ENCODE data around the gene GALT. TPM values are rescaled to one million over a fixed set of nuclear protein-coding genes. Genes with fewer than 3 reads are reported as not detected.
A peak's percentile ranks its signal among the peaks of the same experiment; 100 is the strongest.

Gene GALT
- total RNA-seq, 6 experiments from 2014 or later, result 20.5 to 27.4 (median 22.0) TPM

GRCh38 chr9:34663303-34663605 is 16.8 kb downstream of the GALT start:
- TF ChIP-seq, protein P1, sequence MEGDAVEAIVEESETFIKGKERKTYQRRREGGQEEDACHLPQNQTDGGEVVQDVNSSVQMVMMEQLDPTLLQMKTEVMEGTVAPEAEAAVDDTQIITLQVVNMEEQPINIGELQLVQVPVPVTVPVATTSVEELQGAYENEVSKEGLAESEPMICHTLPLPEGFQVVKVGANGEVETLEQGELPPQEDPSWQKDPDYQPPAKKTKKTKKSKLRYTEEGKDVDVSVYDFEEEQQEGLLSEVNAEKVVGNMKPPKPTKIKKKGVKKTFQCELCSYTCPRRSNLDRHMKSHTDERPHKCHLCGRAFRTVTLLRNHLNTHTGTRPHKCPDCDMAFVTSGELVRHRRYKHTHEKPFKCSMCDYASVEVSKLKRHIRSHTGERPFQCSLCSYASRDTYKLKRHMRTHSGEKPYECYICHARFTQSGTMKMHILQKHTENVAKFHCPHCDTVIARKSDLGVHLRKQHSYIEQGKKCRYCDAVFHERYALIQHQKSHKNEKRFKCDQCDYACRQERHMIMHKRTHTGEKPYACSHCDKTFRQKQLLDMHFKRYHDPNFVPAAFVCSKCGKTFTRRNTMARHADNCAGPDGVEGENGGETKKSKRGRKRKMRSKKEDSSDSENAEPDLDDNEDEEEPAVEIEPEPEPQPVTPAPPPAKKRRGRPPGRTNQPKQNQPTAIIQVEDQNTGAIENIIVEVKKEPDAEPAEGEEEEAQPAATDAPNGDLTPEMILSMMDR (IDR thresholded peaks at IDR 0.05), result no peak
- Mint-ChIP-seq H3K27ac (no peak overlapping the region), H3K4me3 (no peak overlapping the region), H3K9me3 (no peaks in the 10 kb centered on the region), H3K27me3 (ENCODE audit: insufficient read depth) (peaks cover 3% of the 10 kb centered on the region), H3K4me1 (ENCODE audit: low read depth) (peaks cover 31% of the 10 kb centered on the region), H3K36me3 (ENCODE audit: low read depth) (peaks cover 8% of the 10 kb centered on the region; the same call in 1 of the 2 replicates)
- no peak for DNase-seq

DNA sequence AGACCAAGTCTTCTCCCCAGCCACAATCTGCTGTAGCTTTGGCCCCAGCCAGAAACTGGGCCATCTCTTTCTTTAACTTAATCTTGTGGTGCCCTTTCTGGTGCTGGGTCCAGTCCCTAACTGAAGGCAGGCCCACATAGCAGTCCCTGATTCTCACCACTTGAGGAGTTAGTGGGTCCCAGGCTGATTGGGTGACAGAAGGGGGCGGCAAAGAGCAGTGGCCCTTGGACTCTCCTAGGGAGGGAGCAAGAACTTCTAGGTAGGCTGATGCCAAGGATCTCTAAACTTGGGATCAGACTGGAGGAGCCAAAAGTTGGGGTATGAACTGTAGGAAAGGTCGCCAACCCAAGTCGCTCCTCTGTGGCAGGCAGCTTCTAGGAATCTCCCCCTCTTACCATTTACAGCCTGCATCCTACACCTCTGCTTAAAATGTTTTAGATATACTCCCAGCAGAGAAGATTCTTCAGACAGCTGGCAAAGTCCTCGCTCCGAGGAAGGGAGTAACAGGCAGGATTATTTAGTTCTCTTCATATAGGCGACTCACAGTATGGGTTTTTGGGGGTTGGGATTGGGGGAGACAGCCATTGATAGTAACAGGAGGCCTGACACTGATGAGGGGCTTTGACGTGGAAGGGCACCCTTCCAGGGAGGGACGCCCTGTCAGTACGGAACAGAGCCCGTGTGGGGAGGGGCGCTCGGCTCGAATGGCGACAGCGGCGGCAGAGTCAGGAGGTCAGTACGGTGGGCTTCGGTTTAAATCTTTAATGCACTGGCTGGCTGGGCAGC is 18.0 kb downstream of the GALT start:
- H3K27me3 Mint-ChIP-seq (ENCODE audit: insufficient read depth), result peaks cover 3% of the 10 kb centered on the region
- peak; percentile 79 for DNase-seq
- H3K36me3 Mint-ChIP-seq (ENCODE audit: low read depth), result peaks cover 20% of the 10 kb centered on the region
- TF ChIP-seq, protein P1 (IDR thresholded peaks at IDR 0.05), result peak; percentile 90
- peak overlapping the region; percentile 96 for H3K4me3 Mint-ChIP-seq
- H3K27ac Mint-ChIP-seq, result peak overlapping the region; percentile 82
- H3K4me1 Mint-ChIP-seq (ENCODE audit: low read depth), result peaks cover 31% of the 10 kb centered on the region
- peaks cover 5% of the 10 kb centered on the region for H3K9me3 Mint-ChIP-seq

- Mint-ChIP-seq H3K36me3 (ENCODE audit: low read depth) (peaks cover 25% of the 10 kb centered on the region), H3K9me3 (peaks cover 7% of the 10 kb centered on the region), H3K4me1 (ENCODE audit: low read depth) (peaks cover 31% of the 10 kb centered on the region), H3K4me3 (peak overlapping the region; percentile 96), H3K27me3 (ENCODE audit: insufficient read depth) (peaks cover 3% of the 10 kb centered on the region), H3K27ac (peak overlapping the region; percentile 97)
- TF ChIP-seq, protein P1 (IDR thresholded peaks at IDR 0.05), result no peak
- DNase-seq, result no peak
These were observed 18.5 kb downstream of the GALT start for GRCh38 chr9:34665067-34665380.

- Mint-ChIP-seq H3K27ac (peak overlapping the region; percentile 97), H3K27me3 (ENCODE audit: insufficient read depth) (peaks cover 3% of the 10 kb centered on the region), H3K4me1 (ENCODE audit: low read depth) (peaks cover 31% of the 10 kb centered on the region), H3K36me3 (ENCODE audit: low read depth) (peaks cover 29% of the 10 kb centered on the region), H3K4me3 (peak overlapping the region; percentile 96), H3K9me3 (peaks cover 7% of the 10 kb centered on the region)
- DNase-seq, result peak; percentile 89
- TF ChIP-seq, protein P1 (IDR thresholded peaks at IDR 0.05), result no peak; the same call in 1 of the 2 replicates
These were observed 19.1 kb downstream of the GALT start for GRCh38 chr9:34665381-34666250.

DNA sequence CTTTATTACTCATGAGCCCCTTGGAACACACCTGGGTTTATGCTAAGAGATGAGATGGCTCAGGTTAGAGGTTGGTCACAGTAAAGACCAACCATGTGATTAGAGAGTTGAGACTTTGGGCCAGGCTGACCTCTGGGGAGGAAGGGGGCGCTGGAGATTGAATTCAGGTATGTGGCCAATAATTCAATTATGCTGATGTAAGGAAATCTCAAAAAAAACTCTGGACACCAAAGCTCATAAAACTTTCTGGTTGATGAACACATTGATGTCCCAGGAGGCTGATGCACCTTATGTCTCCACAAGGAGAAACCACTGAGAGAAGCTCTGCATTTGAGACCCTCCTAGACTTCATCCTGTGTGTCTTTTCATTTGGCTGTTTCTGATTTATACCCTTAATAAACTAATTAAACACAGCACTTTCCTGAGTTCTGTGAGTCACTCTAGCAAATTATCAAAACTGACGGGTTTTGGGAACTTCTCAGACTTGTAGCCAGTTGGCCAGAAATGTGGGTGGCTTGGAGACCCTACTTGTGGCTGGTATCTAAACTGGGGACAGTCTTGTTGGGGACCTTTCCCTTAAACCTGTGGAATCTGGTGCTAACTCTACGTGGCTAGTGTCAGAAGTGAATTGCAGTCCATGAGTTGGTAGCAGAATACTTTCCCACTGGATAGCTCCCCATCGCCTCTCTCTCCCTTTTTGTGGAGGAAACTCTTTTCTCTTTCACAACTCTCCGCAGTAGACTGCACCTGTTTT is 23.5 kb downstream of the GALT start:
- no peak overlapping the region for H3K27ac Mint-ChIP-seq
- H3K9me3 Mint-ChIP-seq, result peaks cover 7% of the 10 kb centered on the region
- TF ChIP-seq, protein P1 (IDR thresholded peaks at IDR 0.05), result no peak
- peaks cover 20% of the 10 kb centered on the region for H3K4me1 Mint-ChIP-seq (ENCODE audit: low read depth)
- peaks cover 29% of the 10 kb centered on the region for H3K36me3 Mint-ChIP-seq (ENCODE audit: low read depth)
- H3K4me3 Mint-ChIP-seq, result no peak overlapping the region
- no peak for DNase-seq
- peaks cover 2% of the 10 kb centered on the region; the same call in 1 of the 2 replicates for H3K27me3 Mint-ChIP-seq (ENCODE audit: insufficient read depth)

All from HFFc6 (cell line).